Measurements from ENCODE around the gene ECEL1.

The ECEL1 gene

GRCh38 chr2:232495292-232495691 lies 7.7 kb upstream of the ECEL1 start:
- no peak overlapping the region for H3K27ac ChIP-seq
- no peak for TF ChIP-seq CTCF (conservative IDR thresholded peaks at IDR 0.05)

- no peak overlapping the region for H3K27ac ChIP-seq
- no peak for TF ChIP-seq CTCF (conservative IDR thresholded peaks at IDR 0.05)
Observed at GRCh38 chr2:232494542-232494941, 6.9 kb upstream of the ECEL1 start.

GRCh38 chr2:232493701-232494474 lies 6.3 kb upstream of the ECEL1 start:
- no peak for TF ChIP-seq CTCF (conservative IDR thresholded peaks at IDR 0.05)
- no peak overlapping the region for H3K27ac ChIP-seq

- TF ChIP-seq CTCF (conservative IDR thresholded peaks at IDR 0.05): no peak
- no peak overlapping the region for H3K27ac ChIP-seq
Observed at GRCh38 chr2:232492963-232493700, 5.5 kb upstream of the ECEL1 start.

- TF ChIP-seq CTCF (conservative IDR thresholded peaks at IDR 0.05): no peak
- no peak overlapping the region for H3K27ac ChIP-seq
Observed at GRCh38 chr2:232492236-232492848, 4.7 kb upstream of the ECEL1 start.

- TF ChIP-seq CTCF (conservative IDR thresholded peaks at IDR 0.05): no peak
- H3K27ac ChIP-seq: no peak overlapping the region
Observed at GRCh38 chr2:232491139-232491780, 3.6 kb upstream of the ECEL1 start.
